Loucy (cell line): Measurements from ENCODE around the gene DLG2.

Experiments used
- H2AFZ ChIP-seq: fragments of 200-600 bp; sonication (generic); 2 replicates; pipeline ENCODE4 v1.6.0; 2016; ENCODE audit warnings: antibody characterized with exemption, mild to moderate bottlenecking, low read length, moderate library complexity
- H3F3A ChIP-seq: fragments of 200-600 bp; 2 replicates; pipeline ENCODE4 v1.6.0; 2016; ENCODE audit warnings: antibody characterized with exemption, low read depth, mild to moderate bottlenecking
- H3K27me3 ChIP-seq: fragments of 200-600 bp; sonication (generic); 2 replicates; pipeline ENCODE4 v1.6.1; 2014; ENCODE audit warnings: low read length, mild to moderate bottlenecking; ENCODE audit not compliant: insufficient read depth, poor library complexity, severe bottlenecking
- H3K36me3 ChIP-seq: fragments of 200-600 bp; sonication (generic); 2 replicates; pipeline ENCODE4 v1.6.1; 2016; ENCODE audit warnings: low read length; ENCODE audit not compliant: insufficient read depth
- H3K4me1 ChIP-seq: fragments of 200-600 bp; sonication (generic); 2 replicates; pipeline ENCODE4 v1.5.1; 2014; ENCODE audit warnings: low read length, mild to moderate bottlenecking; ENCODE audit not compliant: insufficient read depth, poor library complexity, severe bottlenecking
- H3K4me2 ChIP-seq: fragments of 200-600 bp; sonication (generic); 2 replicates; pipeline ENCODE4 v1.6.0; 2014; ENCODE audit warnings: antibody characterized with exemption, low read length, low read depth, mild to moderate bottlenecking; ENCODE audit not compliant: poor library complexity, severe bottlenecking
- H3K4me3 ChIP-seq: fragments of 200-600 bp; sonication (generic); 2 replicates; pipeline ENCODE4 v1.5.1; 2014; ENCODE audit warnings: low read length, mild to moderate bottlenecking, mixed read lengths; ENCODE audit not compliant: poor library complexity, severe bottlenecking
- H3K79me2 ChIP-seq: fragments of 200-600 bp; sonication (generic); 2 replicates; pipeline ENCODE4 v1.6.1; 2014; ENCODE audit warnings: low read length; ENCODE audit not compliant: insufficient read depth
- H3K9ac ChIP-seq: fragments of 200-600 bp; sonication (generic); 2 replicates; pipeline ENCODE4 v1.6.0; 2014; ENCODE audit warnings: mild to moderate bottlenecking, low read depth, low read length, moderate library complexity; ENCODE audit not compliant: poor library complexity, severe bottlenecking
- H3K9me2 ChIP-seq: fragments of 200-600 bp; sonication (generic); replicated peaks from 2 replicates; pipeline ENCODE4 v1.6.1; 2016; ENCODE audit warnings: low read depth, low read length, mixed read lengths
- H3K9me3 ChIP-seq: fragments of 200-600 bp; sonication (generic); 2 replicates; pipeline ENCODE4 v1.6.1; 2014; ENCODE audit warnings: mild to moderate bottlenecking, antibody characterized with exemption, low read length, low read depth; ENCODE audit not compliant: insufficient read depth
- H4K20me1 ChIP-seq: fragments of 200-600 bp; sonication (generic); 2 replicates; pipeline ENCODE4 v1.6.0; 2014; ENCODE audit warnings: antibody characterized with exemption, low read length, mild to moderate bottlenecking; ENCODE audit not compliant: insufficient read depth, poor library complexity, severe bottlenecking
- CTCF ChIP-seq: fragments of 200-600 bp; sonication (generic); conservative IDR thresholded peaks from 2 replicates; pipeline ENCODE4 v1.5.1; 2014; ENCODE audit warnings: mild to moderate bottlenecking, antibody characterized with exemption, low read length
- EZH2phosphoT487 ChIP-seq: fragments of 200-600 bp; IDR thresholded peaks from 2 replicates; pipeline ENCODE4 v1.6.1; 2018; ENCODE audit warnings: antibody characterized with exemption, mild to moderate bottlenecking, moderate library complexity, borderline replicate concordance

Gene DLG2

GRCh38 chr11:85664615-85665481 lies 37.7 kb upstream of the DLG2 start, which contains the start of gene CREBZF:
CREBZF (minus strand) TSS chr11:85665129; CDS start chr11:85664875, 254 bp downstream.
- peak within 1 kb of the TSS; percentile 90 for H3K4me3 ChIP-seq
- peaks cover 16% of the 10 kb centered on the region for H3K36me3 ChIP-seq

GRCh38 chr11:85663753-85664614 lies 36.8 kb upstream of the DLG2 start:
- peak overlapping the region; percentile 92; the same call in 1 of the 2 replicates for H2AFZ ChIP-seq
- H3K4me3 ChIP-seq, result peak overlapping the region; percentile 90
- H3K9me2 ChIP-seq, result no peaks in the 10 kb centered on the region
- H3K9ac ChIP-seq, result peak overlapping the region; percentile 97
- TF ChIP-seq CTCF (peak; percentile 55), EZH2phosphoT487 (no peak)
- H4K20me1 ChIP-seq, result peaks cover 58% of the 10 kb centered on the region
- peaks cover 34% of the 10 kb centered on the region for H3K4me1 ChIP-seq
- H3K9me3 ChIP-seq, result no peaks in the 10 kb centered on the region
- peaks cover 60% of the 10 kb centered on the region for H3K79me2 ChIP-seq
- peaks cover 7% of the 10 kb centered on the region for H3K27me3 ChIP-seq
- H3K36me3 ChIP-seq, result peaks cover 24% of the 10 kb centered on the region
- H3K4me2 ChIP-seq, result peak overlapping the region; percentile 95
- no peaks in the 10 kb centered on the region for H3F3A ChIP-seq

More at GRCh38 chr11:85664615-85665481, 37.7 kb upstream of the DLG2 start, which contains the start of gene CREBZF:
- peaks cover 49% of the 10 kb centered on the region for H4K20me1 ChIP-seq
- H3K9me2 ChIP-seq, result no peaks in the 10 kb centered on the region
- H3K79me2 ChIP-seq, result peaks cover 51% of the 10 kb centered on the region
- TF ChIP-seq EZH2phosphoT487 (no peak), CTCF (no peak)
- peak within 1 kb of the TSS; percentile 95 for H3K4me2 ChIP-seq
- no peaks in the 10 kb centered on the region for H3F3A ChIP-seq
- H3K9me3 ChIP-seq, result no peaks in the 10 kb centered on the region
- H3K27me3 ChIP-seq, result peaks cover 7% of the 10 kb centered on the region
- peak within 1 kb of the TSS; percentile 97 for H3K9ac ChIP-seq
- H3K4me1 ChIP-seq, result peaks cover 30% of the 10 kb centered on the region
- peak within 1 kb of the TSS; percentile 92 for H2AFZ ChIP-seq

GRCh38 chr11:85663080-85663752 lies 36.1 kb upstream of the DLG2 start:
- peak overlapping the region; percentile 97 for H3K9ac ChIP-seq
- peaks cover 7% of the 10 kb centered on the region for H3K27me3 ChIP-seq
- peak overlapping the region; percentile 95 for H3K4me2 ChIP-seq
- peak overlapping the region; percentile 90 for H3K4me3 ChIP-seq
- H3K9me2 ChIP-seq, result no peaks in the 10 kb centered on the region
- peaks cover 67% of the 10 kb centered on the region for H3K79me2 ChIP-seq
- peaks cover 42% of the 10 kb centered on the region for H3K4me1 ChIP-seq
- no peak overlapping the region for H2AFZ ChIP-seq
- peaks cover 29% of the 10 kb centered on the region for H3K36me3 ChIP-seq
- H4K20me1 ChIP-seq, result peaks cover 65% of the 10 kb centered on the region
- H3K9me3 ChIP-seq, result no peaks in the 10 kb centered on the region
- TF ChIP-seq EZH2phosphoT487 (no peak), CTCF (no peak)
- H3F3A ChIP-seq, result no peaks in the 10 kb centered on the region
